Measurements from ENCODE around the gene TIRAP.
"Not testable (repeated sequence)": the region's sequence is repeated elsewhere in the genome, so short reads cannot be mapped to it uniquely, and the experiment has no call there.

The TIRAP gene

DNA sequence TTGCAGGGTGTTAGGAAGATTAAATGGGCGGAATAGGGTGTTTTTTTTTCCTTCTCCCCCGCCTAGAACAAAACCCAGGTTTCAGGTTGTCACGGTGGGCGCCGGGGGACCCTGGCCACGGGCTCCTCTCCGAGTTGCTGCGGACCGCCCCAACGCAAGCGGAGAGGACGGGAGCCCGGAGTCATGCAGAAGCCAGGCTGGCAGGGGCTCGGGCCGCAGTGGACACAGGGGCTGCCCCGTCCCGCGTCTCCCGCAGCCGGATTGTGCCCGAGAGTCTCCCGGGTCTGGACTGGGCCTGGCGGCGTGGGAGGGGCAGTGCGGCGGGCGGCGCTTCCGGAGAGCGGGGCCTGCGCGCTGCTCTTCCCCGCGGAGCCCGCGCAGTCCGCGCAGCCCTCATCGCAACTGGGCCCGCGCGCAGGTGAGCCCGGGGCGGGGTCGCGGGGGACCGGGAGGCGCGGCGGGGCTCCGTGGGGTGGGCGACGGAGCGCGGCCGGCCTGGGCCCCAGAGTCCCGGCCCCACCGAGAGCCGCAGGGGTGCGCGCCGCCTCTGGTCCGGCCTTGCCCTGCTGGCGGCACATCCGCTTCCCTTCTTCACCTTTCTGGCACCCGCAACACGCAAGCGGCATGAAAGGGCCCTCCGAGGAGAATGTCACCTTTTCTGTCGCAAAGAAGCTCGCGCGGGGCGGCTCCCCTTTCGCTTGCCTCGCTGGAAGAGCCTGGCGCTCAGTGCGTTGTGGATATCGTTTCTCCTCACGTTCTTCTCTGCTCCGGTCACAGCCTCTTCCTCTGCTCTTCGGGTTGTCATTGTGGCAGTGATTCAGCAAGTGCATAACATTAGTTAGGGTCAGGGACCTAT lies at the start of gene TIRAP:
Gene TIRAP, plus strand, starts transcription at position 358 of the 856 bp plus-strand sequence. CDS start 7,802 bp downstream, outside the sequence.
- Histone ChIP-seq H3K27ac (ENCODE audit: low read depth, low read length) (peak within 1 kb of the TSS; percentile 57), H3K4me3 (ENCODE audit: low read depth, low read length) (peak within 1 kb of the TSS; percentile 83), H3K36me3 (ENCODE audit: control insufficient read depth, insufficient read depth, low read length) (peaks cover 4% of the 10 kb centered on the region), H3K9me3 (ENCODE audit: control insufficient read depth, insufficient read depth, low read length) (no peaks in the 10 kb centered on the region), H3K4me1 (ENCODE audit: control insufficient read depth, insufficient read depth, low read length) (peaks cover 11% of the 10 kb centered on the region; the same call in 1 of the 2 replicates), H3K27me3 (ENCODE audit: control insufficient read depth, insufficient read depth, low read length) (peaks cover 16% of the 10 kb centered on the region; the same call in 1 of the 2 replicates), H3K9ac (ENCODE audit: low read depth, low read length) (peak within 1 kb of the TSS; percentile 53)

DNA sequence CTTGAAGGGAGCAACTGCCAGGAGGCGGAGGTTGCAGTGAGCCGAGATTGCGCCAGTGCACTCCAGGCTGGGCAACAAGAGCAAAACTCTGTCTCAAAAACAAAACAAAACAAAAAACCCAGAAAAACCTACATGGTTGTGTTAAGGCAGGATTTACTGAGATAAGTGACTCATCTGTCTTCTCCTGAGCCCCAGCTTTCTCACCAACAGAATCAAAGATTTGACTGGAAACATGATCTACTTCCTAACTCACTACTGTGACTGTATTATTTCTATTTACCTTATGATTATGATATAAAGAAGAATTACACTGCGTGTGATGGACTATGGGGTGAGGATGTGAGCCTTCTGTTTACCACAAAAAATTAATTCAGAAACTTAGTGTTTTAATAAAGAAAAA lies 49.5 kb upstream of the TIRAP start:
- H3K9me3 ChIP-seq (ENCODE audit: control insufficient read depth, insufficient read depth, low read length), result no peaks in the 10 kb centered on the region
- peaks cover 32% of the 10 kb centered on the region for H3K36me3 ChIP-seq (ENCODE audit: control insufficient read depth, insufficient read depth, low read length)
- no peaks in the 10 kb centered on the region for H3K27me3 ChIP-seq (ENCODE audit: control insufficient read depth, insufficient read depth, low read length)
- H3K4me3 ChIP-seq (ENCODE audit: low read depth, low read length), result no peak overlapping the region
- H3K27ac ChIP-seq (ENCODE audit: low read depth, low read length), result no peak overlapping the region
- no peaks in the 10 kb centered on the region for H3K4me1 ChIP-seq (ENCODE audit: control insufficient read depth, insufficient read depth, low read length)
- no peak overlapping the region for H3K9ac ChIP-seq (ENCODE audit: low read depth, low read length)

- Histone ChIP-seq H3K4me3 (ENCODE audit: low read depth, low read length) (no peak overlapping the region), H3K9ac (ENCODE audit: low read depth, low read length) (no peak overlapping the region), H3K9me3 (ENCODE audit: control insufficient read depth, insufficient read depth, low read length) (no peaks in the 10 kb centered on the region), H3K36me3 (ENCODE audit: control insufficient read depth, insufficient read depth, low read length) (peaks cover 69% of the 10 kb centered on the region), H3K27me3 (ENCODE audit: control insufficient read depth, insufficient read depth, low read length) (no peaks in the 10 kb centered on the region), H3K27ac (ENCODE audit: low read depth, low read length) (no peak overlapping the region), H3K4me1 (ENCODE audit: control insufficient read depth, insufficient read depth, low read length) (no peaks in the 10 kb centered on the region)
Observed at GRCh38 chr11:126246636-126247035, 36.3 kb upstream of the TIRAP start.

GRCh38 chr11:126253265-126253664 lies 29.6 kb upstream of the TIRAP start:
- no peak overlapping the region for H3K9ac ChIP-seq (ENCODE audit: low read depth, low read length)
- H3K27ac ChIP-seq (ENCODE audit: low read depth, low read length), result no peak overlapping the region
- no peaks in the 10 kb centered on the region for H3K27me3 ChIP-seq (ENCODE audit: control insufficient read depth, insufficient read depth, low read length)
- no peak overlapping the region for H3K4me3 ChIP-seq (ENCODE audit: low read depth, low read length)
- H3K36me3 ChIP-seq (ENCODE audit: control insufficient read depth, insufficient read depth, low read length), result peaks cover 77% of the 10 kb centered on the region
- no peaks in the 10 kb centered on the region for H3K9me3 ChIP-seq (ENCODE audit: control insufficient read depth, insufficient read depth, low read length)
- no peaks in the 10 kb centered on the region for H3K4me1 ChIP-seq (ENCODE audit: control insufficient read depth, insufficient read depth, low read length)

GRCh38 chr11:126254819-126255218 lies 28.1 kb upstream of the TIRAP start:
- no peak overlapping the region for H3K27ac ChIP-seq (ENCODE audit: low read depth, low read length)
- H3K36me3 ChIP-seq (ENCODE audit: control insufficient read depth, insufficient read depth, low read length), result peaks cover 77% of the 10 kb centered on the region
- no peak overlapping the region for H3K9ac ChIP-seq (ENCODE audit: low read depth, low read length)

GRCh38 chr11:126255507-126255906 lies 27.4 kb upstream of the TIRAP start:
- H3K27ac ChIP-seq (ENCODE audit: low read depth, low read length); H3K27me3 ChIP-seq (ENCODE audit: control insufficient read depth, insufficient read depth, low read length); H3K9me3 ChIP-seq (ENCODE audit: control insufficient read depth, insufficient read depth, low read length); H3K4me1 ChIP-seq (ENCODE audit: control insufficient read depth, insufficient read depth, low read length); H3K9ac ChIP-seq (ENCODE audit: low read depth, low read length); H3K4me3 ChIP-seq (ENCODE audit: low read depth, low read length): not testable (repeated sequence)
- peaks cover 77% of the 10 kb centered on the region for H3K36me3 ChIP-seq (ENCODE audit: control insufficient read depth, insufficient read depth, low read length)

More at GRCh38 chr11:126254819-126255218, 28.1 kb upstream of the TIRAP start:
- Histone ChIP-seq H3K4me1 (ENCODE audit: control insufficient read depth, insufficient read depth, low read length) (no peaks in the 10 kb centered on the region), H3K27me3 (ENCODE audit: control insufficient read depth, insufficient read depth, low read length) (no peaks in the 10 kb centered on the region), H3K4me3 (ENCODE audit: low read depth, low read length) (no peak overlapping the region), H3K9me3 (ENCODE audit: control insufficient read depth, insufficient read depth, low read length) (no peaks in the 10 kb centered on the region)

DNA sequence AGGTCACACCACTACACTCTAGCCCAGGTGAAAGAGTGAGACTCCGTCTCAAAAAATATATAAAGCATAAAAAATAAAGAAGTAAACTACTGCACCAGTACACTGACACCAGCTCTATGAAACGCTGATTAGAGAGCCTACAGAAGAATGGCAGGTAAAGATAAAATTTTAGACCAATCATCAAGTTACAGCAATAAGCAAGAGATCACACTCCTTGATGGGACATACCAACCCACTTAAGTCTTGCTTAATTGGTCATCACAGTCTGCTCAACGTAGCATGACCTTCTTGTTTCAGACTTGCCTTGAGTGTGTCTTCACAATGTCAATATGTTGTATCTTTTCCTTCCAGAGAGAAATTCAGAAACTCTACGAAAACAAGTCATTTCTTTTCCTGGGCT lies 26.7 kb upstream of the TIRAP start:
- Histone ChIP-seq H3K9me3 (ENCODE audit: control insufficient read depth, insufficient read depth, low read length) (no peaks in the 10 kb centered on the region), H3K4me1 (ENCODE audit: control insufficient read depth, insufficient read depth, low read length) (no peaks in the 10 kb centered on the region), H3K27me3 (ENCODE audit: control insufficient read depth, insufficient read depth, low read length) (no peaks in the 10 kb centered on the region), H3K9ac (ENCODE audit: low read depth, low read length) (no peak overlapping the region), H3K27ac (ENCODE audit: low read depth, low read length) (no peak overlapping the region), H3K36me3 (ENCODE audit: control insufficient read depth, insufficient read depth, low read length) (peaks cover 77% of the 10 kb centered on the region), H3K4me3 (ENCODE audit: low read depth, low read length) (no peak overlapping the region)

GRCh38 chr11:126257144-126257543 lies 25.7 kb upstream of the TIRAP start:
- Histone ChIP-seq H3K9ac (ENCODE audit: low read depth, low read length) (no peak overlapping the region), H3K27ac (ENCODE audit: low read depth, low read length) (no peak overlapping the region), H3K4me1 (ENCODE audit: control insufficient read depth, insufficient read depth, low read length) (no peaks in the 10 kb centered on the region), H3K9me3 (ENCODE audit: control insufficient read depth, insufficient read depth, low read length) (no peaks in the 10 kb centered on the region), H3K27me3 (ENCODE audit: control insufficient read depth, insufficient read depth, low read length) (no peaks in the 10 kb centered on the region), H3K4me3 (ENCODE audit: low read depth, low read length) (no peak overlapping the region), H3K36me3 (ENCODE audit: control insufficient read depth, insufficient read depth, low read length) (peaks cover 82% of the 10 kb centered on the region)

GRCh38 chr11:126257764-126258163 lies 25.1 kb upstream of the TIRAP start:
- H3K27me3 ChIP-seq (ENCODE audit: control insufficient read depth, insufficient read depth, low read length), result no peaks in the 10 kb centered on the region
- H3K4me1 ChIP-seq (ENCODE audit: control insufficient read depth, insufficient read depth, low read length), result no peaks in the 10 kb centered on the region
- no peaks in the 10 kb centered on the region for H3K9me3 ChIP-seq (ENCODE audit: control insufficient read depth, insufficient read depth, low read length)
- no peak overlapping the region for H3K9ac ChIP-seq (ENCODE audit: low read depth, low read length)
- peaks cover 82% of the 10 kb centered on the region for H3K36me3 ChIP-seq (ENCODE audit: control insufficient read depth, insufficient read depth, low read length)
- H3K27ac ChIP-seq (ENCODE audit: low read depth, low read length), result no peak overlapping the region
- no peak overlapping the region for H3K4me3 ChIP-seq (ENCODE audit: low read depth, low read length)

GRCh38 chr11:126262216-126262615 lies 20.7 kb upstream of the TIRAP start:
- Histone ChIP-seq H3K4me3 (ENCODE audit: low read depth, low read length) (no peak overlapping the region), H3K4me1 (ENCODE audit: control insufficient read depth, insufficient read depth, low read length) (no peaks in the 10 kb centered on the region), H3K9me3 (ENCODE audit: control insufficient read depth, insufficient read depth, low read length) (no peaks in the 10 kb centered on the region), H3K27me3 (ENCODE audit: control insufficient read depth, insufficient read depth, low read length) (no peaks in the 10 kb centered on the region), H3K27ac (ENCODE audit: low read depth, low read length) (no peak overlapping the region), H3K9ac (ENCODE audit: low read depth, low read length) (no peak overlapping the region), H3K36me3 (ENCODE audit: control insufficient read depth, insufficient read depth, low read length) (peaks cover 87% of the 10 kb centered on the region)

DNA sequence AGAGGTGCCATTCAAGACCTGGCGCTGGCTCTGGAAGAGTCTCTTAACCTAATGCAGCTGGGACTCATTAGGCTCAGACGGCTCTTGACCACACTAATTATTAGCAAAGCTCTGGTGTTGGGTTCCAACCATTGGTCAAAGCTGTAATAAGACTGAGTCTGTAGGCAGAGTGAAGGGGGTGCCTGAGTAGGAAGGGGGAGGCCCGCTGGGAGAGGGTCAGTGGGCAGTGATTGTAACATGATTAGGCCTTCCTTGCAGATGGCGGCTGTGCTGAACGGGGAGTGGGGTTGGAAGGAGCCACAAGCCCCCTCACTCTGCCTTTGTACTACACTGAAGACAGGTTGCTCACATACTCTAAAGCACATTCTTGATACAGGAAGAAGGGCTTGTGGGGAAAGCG lies 19.4 kb upstream of the TIRAP start:
- H3K4me3 ChIP-seq (ENCODE audit: low read depth, low read length), result no peak overlapping the region
- peaks cover 3% of the 10 kb centered on the region; the same call in 1 of the 2 replicates for H3K4me1 ChIP-seq (ENCODE audit: control insufficient read depth, insufficient read depth, low read length)
- no peak overlapping the region for H3K27ac ChIP-seq (ENCODE audit: low read depth, low read length)
- no peaks in the 10 kb centered on the region for H3K9me3 ChIP-seq (ENCODE audit: control insufficient read depth, insufficient read depth, low read length)
- no peak overlapping the region for H3K9ac ChIP-seq (ENCODE audit: low read depth, low read length)
- no peaks in the 10 kb centered on the region for H3K27me3 ChIP-seq (ENCODE audit: control insufficient read depth, insufficient read depth, low read length)
- peaks cover 81% of the 10 kb centered on the region for H3K36me3 ChIP-seq (ENCODE audit: control insufficient read depth, insufficient read depth, low read length)
